Measurements from ENCODE around the gene KLHL8. TPM values are rescaled to one million over a fixed set of nuclear protein-coding genes. Genes with fewer than 3 reads are reported as not detected.

Gene KLHL8
- total RNA-seq, 1 experiment from 2014 or later = 7.5 TPM

DNA sequence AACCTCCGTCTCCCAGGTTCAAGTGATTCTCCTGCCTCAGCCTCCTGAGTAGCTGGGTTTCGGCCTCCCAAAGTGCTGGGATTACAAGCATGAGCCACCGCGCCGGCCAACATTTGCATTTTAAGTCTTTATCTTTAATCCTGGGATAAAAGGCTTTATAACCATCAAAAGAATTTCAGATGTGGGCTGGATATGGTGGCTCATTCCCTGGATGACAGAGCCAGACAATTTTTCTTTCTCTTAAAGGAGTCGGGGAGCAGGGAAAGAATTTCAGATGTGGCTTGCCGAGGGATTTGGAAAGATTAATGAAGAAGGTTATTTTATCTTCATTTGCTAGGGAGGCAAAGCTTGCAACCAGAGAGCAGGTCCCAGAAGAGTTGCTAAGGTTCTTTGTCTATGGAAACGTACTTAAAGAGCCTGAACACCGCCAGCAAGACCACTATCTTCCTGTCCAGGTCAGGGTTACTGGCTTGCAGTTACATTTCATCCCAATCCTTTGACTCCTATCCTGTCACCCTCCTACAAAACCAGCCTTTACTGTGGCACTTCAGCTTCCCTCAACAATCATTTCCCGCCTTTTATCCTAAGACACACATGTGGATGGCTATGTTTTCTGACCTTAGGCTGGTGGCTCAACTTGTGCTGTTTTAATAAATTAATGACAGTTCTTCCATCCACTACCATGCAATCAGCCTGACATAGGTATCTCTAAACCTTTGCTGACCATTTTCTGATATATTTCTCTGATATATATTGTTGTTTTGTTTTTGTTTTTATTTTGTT, 3.9 kb upstream of the KLHL8 start:
- H3K14ac ChIP-seq (ENCODE audit: insufficient read depth, low read length) = no peak overlapping the region
- no peak overlapping the region for H2BK120ac ChIP-seq (ENCODE audit: low read depth, low read length, poor library complexity, severe bottlenecking)
- H3K27ac ChIP-seq (ENCODE audit: insufficient read length, low read depth, low read length) = no peak overlapping the region
- no peaks in the 10 kb centered on the region for H3K79me2 ChIP-seq (ENCODE audit: insufficient read depth, low read length)
- no peaks in the 10 kb centered on the region for H3K9me3 ChIP-seq (ENCODE audit: control insufficient read depth, low read depth, low read length)
- no peaks in the 10 kb centered on the region for H3K23me2 ChIP-seq (ENCODE audit: insufficient read length, low read depth, low read length, poor library complexity, severe bottlenecking)
- no peaks in the 10 kb centered on the region for H3K27me3 ChIP-seq (ENCODE audit: insufficient read depth, low read length)
- H4K8ac ChIP-seq (replicated peaks; ENCODE audit: insufficient read length, low read depth, low read length) = no peak overlapping the region
- H2BK20ac ChIP-seq (ENCODE audit: low read depth, low read length, poor library complexity, severe bottlenecking) = no peak overlapping the region
- no peaks in the 10 kb centered on the region for H3K79me1 ChIP-seq (ENCODE audit: insufficient read depth, low read depth, low read length, poor library complexity, severe bottlenecking)
- H3K27ac Mint-ChIP-seq = no peak overlapping the region
- H3K4me1 Mint-ChIP-seq = peaks cover 5% of the 10 kb centered on the region in 2 experiments
- no peak overlapping the region for H3K4ac ChIP-seq (ENCODE audit: low read depth, low read length)
- H2AFZ ChIP-seq (ENCODE audit: low read length) = no peak overlapping the region
- H3K9ac ChIP-seq (ENCODE audit: extremely low read depth, insufficient read length, low read length) = no peak overlapping the region
- H3K4me2 ChIP-seq (ENCODE audit: insufficient read depth, insufficient read length, low read length) = no peak overlapping the region
- H3K56ac ChIP-seq (ENCODE audit: insufficient read length, low read depth, low read length) = no peak overlapping the region
- H3K4me3 Mint-ChIP-seq = no peak overlapping the region
- no peaks in the 10 kb centered on the region for H4K20me1 ChIP-seq (ENCODE audit: control insufficient read depth, insufficient read depth, insufficient read length)
- no peak overlapping the region for H2BK12ac ChIP-seq (ENCODE audit: insufficient read length, low read depth, low read length)
- H2AK5ac ChIP-seq (ENCODE audit: insufficient read length, low read length) = no peak overlapping the region
- no peak overlapping the region for H3T11ph ChIP-seq (ENCODE audit: low read length)
- no peak overlapping the region for H3K23ac ChIP-seq (ENCODE audit: insufficient read length, low read depth, low read length)
- H3K27me3 Mint-ChIP-seq (ENCODE audit: low read depth) = peaks cover 2% of the 10 kb centered on the region; the same call in 1 of the 2 replicates
- H4K91ac ChIP-seq (ENCODE audit: insufficient read length, low read depth, low read length) = no peak overlapping the region
- H3K9me3 Mint-ChIP-seq = no peaks in the 10 kb centered on the region; a peak in 1 of 5 replicates
- no peak overlapping the region for H4K5ac ChIP-seq (ENCODE audit: insufficient read length, low read depth, low read length)
- H3K36me3 Mint-ChIP-seq (ENCODE audit: insufficient read depth in 1 of 3, low read depth in 3 of 3) = no peaks in the 10 kb centered on the region; a peak in 1 of 7 replicates
- no peak for DNase-seq
- H3K4me1 ChIP-seq (ENCODE audit: insufficient read depth, low read length) = no peaks in the 10 kb centered on the region
- no peak overlapping the region for H3K18ac ChIP-seq (ENCODE audit: insufficient read length, low read depth, low read length)
- no CpG with 5 or more reads among the region's 10 CpGs for WGBS (ENCODE audit: extremely low coverage, insufficient read length, low lambda C conversion rate)
- no peak overlapping the region for H2BK15ac ChIP-seq (ENCODE audit: low read depth, low read length)
- H2BK5ac ChIP-seq (ENCODE audit: insufficient read length, low read length) = no peak overlapping the region
- TF ChIP-seq, protein P1, sequence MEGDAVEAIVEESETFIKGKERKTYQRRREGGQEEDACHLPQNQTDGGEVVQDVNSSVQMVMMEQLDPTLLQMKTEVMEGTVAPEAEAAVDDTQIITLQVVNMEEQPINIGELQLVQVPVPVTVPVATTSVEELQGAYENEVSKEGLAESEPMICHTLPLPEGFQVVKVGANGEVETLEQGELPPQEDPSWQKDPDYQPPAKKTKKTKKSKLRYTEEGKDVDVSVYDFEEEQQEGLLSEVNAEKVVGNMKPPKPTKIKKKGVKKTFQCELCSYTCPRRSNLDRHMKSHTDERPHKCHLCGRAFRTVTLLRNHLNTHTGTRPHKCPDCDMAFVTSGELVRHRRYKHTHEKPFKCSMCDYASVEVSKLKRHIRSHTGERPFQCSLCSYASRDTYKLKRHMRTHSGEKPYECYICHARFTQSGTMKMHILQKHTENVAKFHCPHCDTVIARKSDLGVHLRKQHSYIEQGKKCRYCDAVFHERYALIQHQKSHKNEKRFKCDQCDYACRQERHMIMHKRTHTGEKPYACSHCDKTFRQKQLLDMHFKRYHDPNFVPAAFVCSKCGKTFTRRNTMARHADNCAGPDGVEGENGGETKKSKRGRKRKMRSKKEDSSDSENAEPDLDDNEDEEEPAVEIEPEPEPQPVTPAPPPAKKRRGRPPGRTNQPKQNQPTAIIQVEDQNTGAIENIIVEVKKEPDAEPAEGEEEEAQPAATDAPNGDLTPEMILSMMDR (conservative IDR thresholded peaks at IDR 0.05) = no peak
